HepG2 (cell line): ENCODE results near the gene PPP2R2B. TPM values are rescaled to one million over a fixed set of nuclear protein-coding genes. Genes with fewer than 3 reads are reported as not detected.

ENCODE experiments used
- CREB1 ChIP-seq, 2 experiments: fragments of 450-650 bp in 1 of 2; IDR thresholded peaks; 2 replicates each; pipeline ENCODE4 v1.6.1; 2016 to 2017; ENCODE audit warnings: control low read depth in 1 of 2, mild to moderate bottlenecking in 1 of 2, missing compliant biosample characterization in 1 of 2, missing genetic modification characterization in 1 of 2
- KLF16 ChIP-seq, 2 experiments: sonication (generic) in 1 of 2; formaldehyde crosslinking in 1 of 2; IDR thresholded peaks; 2 replicates each; pipeline versions ENCODE4 v1.6.1 to v1.8.0; 2016 to 2023; ENCODE audit warnings: missing genetic modification reagents in 2 of 2, missing compliant biosample characterization in 1 of 2
- LCORL ChIP-seq, 2 experiments: fragments of 450-650 bp in 1 of 2; sonication (generic) in 1 of 2; formaldehyde crosslinking in 1 of 2; IDR thresholded peaks; 2 replicates each; pipeline versions ENCODE4 v1.5.0 to v1.6.1; 2017 to 2020; ENCODE audit warnings: antibody characterized with exemption in 1 of 2, missing genetic modification reagents in 1 of 2
- MEIS2 ChIP-seq: sonication (generic); formaldehyde crosslinking; IDR thresholded peaks from 2 replicates; pipeline ENCODE4 v1.9.0; 2021; ENCODE audit warnings: mild to moderate bottlenecking, missing genetic modification reagents
- PPARG ChIP-seq: conservative IDR thresholded peaks from 2 replicates; pipeline ENCODE4 v1.6.1; 2016; ENCODE audit warnings: missing biosample characterization, missing genetic modification reagents
- RFXANK ChIP-seq: IDR thresholded peaks from 2 replicates; pipeline ENCODE4 v1.6.1; 2016
- SAP130 ChIP-seq: IDR thresholded peaks from 2 replicates; pipeline ENCODE4 v1.6.1; 2016; ENCODE audit warnings: low read depth
- TSC22D2 ChIP-seq: sonication (generic); formaldehyde crosslinking; IDR thresholded peaks from 2 replicates; pipeline ENCODE4 v1.5.1; 2020; ENCODE audit warnings: missing genetic modification reagents, mild to moderate bottlenecking, borderline replicate concordance
- ZNF263 ChIP-seq: sonication (generic); formaldehyde crosslinking; IDR thresholded peaks from 2 replicates; pipeline ENCODE4 v1.4.0; 2020; ENCODE audit warnings: missing genetic modification reagents
- ZNF605 ChIP-seq: sonication (generic); formaldehyde crosslinking; IDR thresholded peaks from 2 replicates; pipeline ENCODE4 v1.8.0; 2022; ENCODE audit warnings: mild to moderate bottlenecking, missing genetic modification reagents
- ZNF782 ChIP-seq: sonication (generic); formaldehyde crosslinking; IDR thresholded peaks from 2 replicates; pipeline ENCODE4 v1.4.0; 2020; ENCODE audit warnings: missing genetic modification reagents, mild to moderate bottlenecking, borderline replicate concordance
- ZNF816 ChIP-seq: sonication (generic); formaldehyde crosslinking; IDR thresholded peaks from 2 replicates; pipeline ENCODE4 v1.8.0; 2022; ENCODE audit warnings: missing genetic modification reagents, mild to moderate bottlenecking, borderline replicate concordance
- ZNF879 ChIP-seq: sonication (generic); formaldehyde crosslinking; IDR thresholded peaks from 2 replicates; pipeline ENCODE4 v1.8.1; 2023; ENCODE audit warnings: missing genetic modification reagents
- polyA plus RNA-seq, 8 experiments: library from polyadenylated mRNA; depleted of rRNA in 3 of 8; stranded (reverse) in 7 of 8; unstranded in 1 of 8; fragments of >200 nt; fragmentation: Illumina TruSeq in 4 of 8; extraction: Trizol in 4 of 8; gene quantifications; 2 replicates each; pipeline versions ENCODE4 v1.2.1 to v1.2.3, GENCODE V29; 2011 to 2016; ENCODE audit warnings: low read depth in 4 of 8, missing spikeins in 1 of 8, mixed read lengths in 1 of 8; ENCODE audit not compliant: insufficient read depth in 1 of 8
- total RNA-seq, 5 experiments: library from RNA; depleted of rRNA; stranded (reverse); fragments of >200 nt; fragmentation: Illumina TruSeq; extraction: Trizol; gene quantifications; 2 replicates each; pipeline ENCODE4 v1.2.3, GENCODE V29; 2016; ENCODE audit warnings: low read depth in 1 of 5
- TF ChIP-seq, protein P1 (sequence below): sonication (generic); formaldehyde crosslinking; IDR thresholded peaks from 2 replicates; pipeline ENCODE4 v1.5.0; 2020; ENCODE audit warnings: mild to moderate bottlenecking, missing genetic modification reagents, moderate library complexity
- TF ChIP-seq, protein P2 (sequence below): sonication (generic); formaldehyde crosslinking; IDR thresholded peaks from 2 replicates; pipeline ENCODE4 v1.8.0; 2022; ENCODE audit warnings: low read depth, missing genetic modification reagents
- TF ChIP-seq, protein P3 (sequence below), 2 experiments: IDR thresholded peaks; 2 replicates each; pipeline ENCODE4 v1.6.1; 2011 to 2012; ENCODE audit warnings: low read length in 2 of 2, borderline replicate concordance in 1 of 2, low read depth in 1 of 2, mild to moderate bottlenecking in 1 of 2, moderate library complexity in 1 of 2
- TF ChIP-seq, protein P4 (sequence below): IDR thresholded peaks from 2 replicates; pipeline ENCODE4 v1.6.1; 2016; ENCODE audit warnings: missing compliant biosample characterization, missing genetic modification reagents, borderline replicate concordance
- TF ChIP-seq, protein P5 (sequence below): sonication (generic); formaldehyde crosslinking; IDR thresholded peaks from 2 replicates; pipeline ENCODE4 v1.4.0; 2020; ENCODE audit warnings: missing genetic modification reagents
- TF ChIP-seq, protein P6 (sequence below): sonication (generic); formaldehyde crosslinking; IDR thresholded peaks from 2 replicates; pipeline ENCODE4 v1.5.1; 2020; ENCODE audit warnings: missing genetic modification reagents, mild to moderate bottlenecking, borderline replicate concordance

PPP2R2B gene
- total and polyA plus RNA-seq, 2 of the 13 experiments (the other 11 are each of a cell fraction or from before 2014, with no cell fraction given), result not detected

DNA sequence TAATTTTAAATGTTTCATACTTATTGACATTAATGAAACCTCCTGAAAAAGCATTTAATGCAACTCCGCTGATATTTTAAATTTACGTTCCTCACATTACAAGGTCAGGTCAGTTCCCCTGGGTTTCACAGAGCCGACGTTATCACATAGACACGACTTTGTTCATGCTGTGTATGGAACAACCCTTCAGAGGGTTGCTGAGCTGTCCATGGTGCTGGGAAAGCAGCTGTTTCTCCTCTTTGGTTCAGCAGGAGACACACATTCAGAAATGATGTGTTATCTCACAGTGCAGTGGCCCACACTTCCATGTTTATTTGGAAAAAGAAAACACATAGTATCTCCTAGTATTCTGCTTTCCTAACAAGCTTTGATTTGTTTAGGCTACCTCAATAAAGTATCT lies 53.5 kb downstream of the PPP2R2B start (continued):
- TF ChIP-seq, protein P1, sequence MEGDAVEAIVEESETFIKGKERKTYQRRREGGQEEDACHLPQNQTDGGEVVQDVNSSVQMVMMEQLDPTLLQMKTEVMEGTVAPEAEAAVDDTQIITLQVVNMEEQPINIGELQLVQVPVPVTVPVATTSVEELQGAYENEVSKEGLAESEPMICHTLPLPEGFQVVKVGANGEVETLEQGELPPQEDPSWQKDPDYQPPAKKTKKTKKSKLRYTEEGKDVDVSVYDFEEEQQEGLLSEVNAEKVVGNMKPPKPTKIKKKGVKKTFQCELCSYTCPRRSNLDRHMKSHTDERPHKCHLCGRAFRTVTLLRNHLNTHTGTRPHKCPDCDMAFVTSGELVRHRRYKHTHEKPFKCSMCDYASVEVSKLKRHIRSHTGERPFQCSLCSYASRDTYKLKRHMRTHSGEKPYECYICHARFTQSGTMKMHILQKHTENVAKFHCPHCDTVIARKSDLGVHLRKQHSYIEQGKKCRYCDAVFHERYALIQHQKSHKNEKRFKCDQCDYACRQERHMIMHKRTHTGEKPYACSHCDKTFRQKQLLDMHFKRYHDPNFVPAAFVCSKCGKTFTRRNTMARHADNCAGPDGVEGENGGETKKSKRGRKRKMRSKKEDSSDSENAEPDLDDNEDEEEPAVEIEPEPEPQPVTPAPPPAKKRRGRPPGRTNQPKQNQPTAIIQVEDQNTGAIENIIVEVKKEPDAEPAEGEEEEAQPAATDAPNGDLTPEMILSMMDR (CRISPR knock-in tag), result no peak
- no peak for TF ChIP-seq ZNF879 (CRISPR knock-in tag)
- TF ChIP-seq, protein P2, sequence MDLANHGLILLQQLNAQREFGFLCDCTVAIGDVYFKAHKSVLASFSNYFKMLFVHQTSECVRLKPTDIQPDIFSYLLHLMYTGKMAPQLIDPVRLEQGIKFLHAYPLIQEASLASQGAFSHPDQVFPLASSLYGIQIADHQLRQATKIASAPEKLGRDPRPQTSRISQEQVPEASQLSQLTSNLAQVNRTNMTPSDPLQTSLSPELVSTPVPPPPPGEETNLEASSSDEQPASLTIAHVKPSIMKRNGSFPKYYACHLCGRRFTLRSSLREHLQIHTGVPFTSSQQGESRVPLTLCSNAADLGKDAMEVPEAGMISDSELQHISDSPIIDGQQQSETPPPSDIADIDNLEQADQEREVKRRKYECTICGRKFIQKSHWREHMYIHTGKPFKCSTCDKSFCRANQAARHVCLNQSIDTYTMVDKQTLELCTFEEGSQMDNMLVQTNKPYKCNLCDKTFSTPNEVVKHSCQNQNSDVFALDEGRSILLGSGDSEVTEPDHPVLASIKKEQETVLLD (CRISPR knock-in tag), result no peak
- TF ChIP-seq, protein P3, sequence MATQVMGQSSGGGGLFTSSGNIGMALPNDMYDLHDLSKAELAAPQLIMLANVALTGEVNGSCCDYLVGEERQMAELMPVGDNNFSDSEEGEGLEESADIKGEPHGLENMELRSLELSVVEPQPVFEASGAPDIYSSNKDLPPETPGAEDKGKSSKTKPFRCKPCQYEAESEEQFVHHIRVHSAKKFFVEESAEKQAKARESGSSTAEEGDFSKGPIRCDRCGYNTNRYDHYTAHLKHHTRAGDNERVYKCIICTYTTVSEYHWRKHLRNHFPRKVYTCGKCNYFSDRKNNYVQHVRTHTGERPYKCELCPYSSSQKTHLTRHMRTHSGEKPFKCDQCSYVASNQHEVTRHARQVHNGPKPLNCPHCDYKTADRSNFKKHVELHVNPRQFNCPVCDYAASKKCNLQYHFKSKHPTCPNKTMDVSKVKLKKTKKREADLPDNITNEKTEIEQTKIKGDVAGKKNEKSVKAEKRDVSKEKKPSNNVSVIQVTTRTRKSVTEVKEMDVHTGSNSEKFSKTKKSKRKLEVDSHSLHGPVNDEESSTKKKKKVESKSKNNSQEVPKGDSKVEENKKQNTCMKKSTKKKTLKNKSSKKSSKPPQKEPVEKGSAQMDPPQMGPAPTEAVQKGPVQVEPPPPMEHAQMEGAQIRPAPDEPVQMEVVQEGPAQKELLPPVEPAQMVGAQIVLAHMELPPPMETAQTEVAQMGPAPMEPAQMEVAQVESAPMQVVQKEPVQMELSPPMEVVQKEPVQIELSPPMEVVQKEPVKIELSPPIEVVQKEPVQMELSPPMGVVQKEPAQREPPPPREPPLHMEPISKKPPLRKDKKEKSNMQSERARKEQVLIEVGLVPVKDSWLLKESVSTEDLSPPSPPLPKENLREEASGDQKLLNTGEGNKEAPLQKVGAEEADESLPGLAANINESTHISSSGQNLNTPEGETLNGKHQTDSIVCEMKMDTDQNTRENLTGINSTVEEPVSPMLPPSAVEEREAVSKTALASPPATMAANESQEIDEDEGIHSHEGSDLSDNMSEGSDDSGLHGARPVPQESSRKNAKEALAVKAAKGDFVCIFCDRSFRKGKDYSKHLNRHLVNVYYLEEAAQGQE (IDR thresholded peaks at IDR 0.05; ENCODE audit: borderline replicate concordance in 1 of 2, low read depth in 1 of 2, low read length in 2 of 2), result peak; percentile 90 to 99
- 0 out of 4 replicates have a peak, but pooled peaks of 1 of the 2 experiments have one; percentile 34 for TF ChIP-seq KLF16 (CRISPR knock-in tag; IDR thresholded peaks at IDR 0.05)
- TF ChIP-seq PPARG (CRISPR knock-in tag), result 0 out of 2 replicates have a peak, but pooled peaks have one; percentile 17
- TF ChIP-seq RFXANK (CRISPR knock-in tag), result no peak
- no peak for TF ChIP-seq LCORL (IDR thresholded peaks at IDR 0.05)
- TF ChIP-seq LCORL (CRISPR knock-in tag; IDR thresholded peaks at IDR 0.05), result no peak
- TF ChIP-seq ZNF816 (CRISPR knock-in tag), result no peak
- peak; percentile 76; the same call in 1 of the 2 replicates for TF ChIP-seq TSC22D2 (CRISPR knock-in tag)
- no peak for TF ChIP-seq ZNF605 (CRISPR knock-in tag)
- TF ChIP-seq MEIS2, result peak; percentile 51; the same call in 1 of the 2 replicates
- TF ChIP-seq ZNF263 (CRISPR knock-in tag), result no peak
- TF ChIP-seq SAP130 (CRISPR knock-in tag), result peak; percentile 36; the same call in 1 of the 2 replicates
- no peak for TF ChIP-seq ZNF782 (CRISPR knock-in tag)
- TF ChIP-seq, protein P4, sequence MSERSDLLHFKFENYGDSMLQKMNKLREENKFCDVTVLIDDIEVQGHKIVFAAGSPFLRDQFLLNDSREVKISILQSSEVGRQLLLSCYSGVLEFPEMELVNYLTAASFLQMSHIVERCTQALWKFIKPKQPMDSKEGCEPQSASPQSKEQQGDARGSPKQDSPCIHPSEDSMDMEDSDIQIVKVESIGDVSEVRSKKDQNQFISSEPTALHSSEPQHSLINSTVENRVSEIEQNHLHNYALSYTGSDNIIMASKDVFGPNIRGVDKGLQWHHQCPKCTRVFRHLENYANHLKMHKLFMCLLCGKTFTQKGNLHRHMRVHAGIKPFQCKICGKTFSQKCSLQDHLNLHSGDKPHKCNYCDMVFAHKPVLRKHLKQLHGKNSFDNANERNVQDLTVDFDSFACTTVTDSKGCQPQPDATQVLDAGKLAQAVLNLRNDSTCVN (CRISPR knock-in tag), result 0 out of 2 replicates have a peak, but pooled peaks have one; percentile 30
- TF ChIP-seq, protein P5, sequence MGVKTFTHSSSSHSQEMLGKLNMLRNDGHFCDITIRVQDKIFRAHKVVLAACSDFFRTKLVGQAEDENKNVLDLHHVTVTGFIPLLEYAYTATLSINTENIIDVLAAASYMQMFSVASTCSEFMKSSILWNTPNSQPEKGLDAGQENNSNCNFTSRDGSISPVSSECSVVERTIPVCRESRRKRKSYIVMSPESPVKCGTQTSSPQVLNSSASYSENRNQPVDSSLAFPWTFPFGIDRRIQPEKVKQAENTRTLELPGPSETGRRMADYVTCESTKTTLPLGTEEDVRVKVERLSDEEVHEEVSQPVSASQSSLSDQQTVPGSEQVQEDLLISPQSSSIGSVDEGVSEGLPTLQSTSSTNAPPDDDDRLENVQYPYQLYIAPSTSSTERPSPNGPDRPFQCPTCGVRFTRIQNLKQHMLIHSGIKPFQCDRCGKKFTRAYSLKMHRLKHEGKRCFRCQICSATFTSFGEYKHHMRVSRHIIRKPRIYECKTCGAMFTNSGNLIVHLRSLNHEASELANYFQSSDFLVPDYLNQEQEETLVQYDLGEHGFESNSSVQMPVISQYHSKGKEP (CRISPR knock-in tag), result peak; percentile 79; the same call in 1 of the 2 replicates
- TF ChIP-seq CREB1 (IDR thresholded peaks at IDR 0.05), result no peak
- no peak for TF ChIP-seq CREB1 (CRISPR knock-in tag; IDR thresholded peaks at IDR 0.05)
- TF ChIP-seq, protein P6, sequence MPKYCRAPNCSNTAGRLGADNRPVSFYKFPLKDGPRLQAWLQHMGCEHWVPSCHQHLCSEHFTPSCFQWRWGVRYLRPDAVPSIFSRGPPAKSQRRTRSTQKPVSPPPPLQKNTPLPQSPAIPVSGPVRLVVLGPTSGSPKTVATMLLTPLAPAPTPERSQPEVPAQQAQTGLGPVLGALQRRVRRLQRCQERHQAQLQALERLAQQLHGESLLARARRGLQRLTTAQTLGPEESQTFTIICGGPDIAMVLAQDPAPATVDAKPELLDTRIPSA (CRISPR knock-in tag), result no peak
